ENCODE measurements around the gene PTGDR2.

PTGDR2 gene

GRCh38 chr11:60852117-60852981 is 3.4 kb downstream of the PTGDR2 start:
- H3K23ac ChIP-seq (ENCODE audit: low read depth, low read length, poor library complexity) = peak overlapping the region; percentile 73

GRCh38 chr11:60851327-60852104 is 4.2 kb downstream of the PTGDR2 start:
- Histone ChIP-seq H3K9ac (ENCODE audit: low read depth, low read length, poor library complexity) (no peak overlapping the region), H3K36me3 (replicated peaks in 1 of 2; ENCODE audit: control insufficient read depth in 2 of 2, insufficient read depth in 2 of 2, low read length in 2 of 2) (peaks cover 32 to 48% of the 10 kb centered on the region in 2 donors), H2BK120ac (ENCODE audit: low read depth, low read length) (no peak overlapping the region), H3K27me3 (ENCODE audit: control insufficient read depth in 3 of 3, insufficient read depth in 3 of 3, low read depth in 1 of 3, low read length in 3 of 3) (no peaks in the 10 kb centered on the region), H2BK5ac (ENCODE audit: low read length) (no peak overlapping the region), H3K14ac (ENCODE audit: low read length) (peak overlapping the region; percentile 21), H2AFZ (ENCODE audit: low read length) (no peak overlapping the region), H3K9me3 (replicated peaks in 1 of 2; ENCODE audit: control insufficient read depth in 2 of 2, insufficient read depth in 1 of 2, low read depth in 1 of 2, low read length in 2 of 2) (no peaks in the 10 kb centered on the region), H3K4me1 (ENCODE audit: control insufficient read depth in 2 of 2, insufficient read depth in 1 of 2, low read depth in 1 of 2, low read length in 2 of 2) (no peaks in the 10 kb centered on the region), H2AK5ac (ENCODE audit: low read depth, low read length) (no peak overlapping the region), H3K4ac (ENCODE audit: low read length) (no peak overlapping the region), H4K91ac (ENCODE audit: low read depth, low read length, poor library complexity) (no peak overlapping the region), H3K79me1 (ENCODE audit: low read depth, low read length) (no peaks in the 10 kb centered on the region), H2BK12ac (ENCODE audit: low read length) (no peak overlapping the region), H3K27ac (replicated peaks; ENCODE audit: low read length) (no peak overlapping the region), H3K4me3 (ENCODE audit: low read length in 2 of 2) (no peak overlapping the region), H3K4me2 (ENCODE audit: insufficient read depth, low read length, poor library complexity, severe bottlenecking) (no peak overlapping the region), H4K8ac (ENCODE audit: low read depth, low read length) (no peak overlapping the region), H3K18ac (ENCODE audit: low read length) (no peak overlapping the region), H3K23ac (ENCODE audit: low read depth, low read length, poor library complexity) (peak overlapping the region; percentile 65), H2BK15ac (ENCODE audit: low read length) (no peak overlapping the region)
- no CpG with 5 or more reads among the region's 17 CpGs for WGBS, 2 donors (ENCODE audit: extremely low coverage in 2 of 2, insufficient read length in 2 of 2, insufficient replicate concordance in 1 of 2)
- DNase-seq (ENCODE audit: low spot score) = no peak

More at GRCh38 chr11:60852117-60852981, 3.4 kb downstream of the PTGDR2 start:
- Histone ChIP-seq H3K27ac (replicated peaks; ENCODE audit: low read length) (no peak overlapping the region), H2BK120ac (ENCODE audit: low read depth, low read length) (no peak overlapping the region), H3K9ac (ENCODE audit: low read depth, low read length, poor library complexity) (no peak overlapping the region), H3K18ac (ENCODE audit: low read length) (peak overlapping the region; percentile 28), H3K79me1 (ENCODE audit: low read depth, low read length) (no peaks in the 10 kb centered on the region), H3K36me3 (replicated peaks in 1 of 2; ENCODE audit: control insufficient read depth in 2 of 2, insufficient read depth in 2 of 2, low read length in 2 of 2) (peaks cover 32 to 45% of the 10 kb centered on the region in 2 donors), H2AFZ (ENCODE audit: low read length) (no peak overlapping the region), H3K9me3 (replicated peaks in 1 of 2; ENCODE audit: control insufficient read depth in 2 of 2, insufficient read depth in 1 of 2, low read depth in 1 of 2, low read length in 2 of 2) (no peaks in the 10 kb centered on the region), H3K14ac (ENCODE audit: low read length) (peak overlapping the region; percentile 71), H3K4ac (ENCODE audit: low read length) (no peak overlapping the region), H4K8ac (ENCODE audit: low read depth, low read length) (no peak overlapping the region), H2BK15ac (ENCODE audit: low read length) (no peak overlapping the region), H3K4me2 (ENCODE audit: insufficient read depth, low read length, poor library complexity, severe bottlenecking) (peak overlapping the region; percentile 18), H4K91ac (ENCODE audit: low read depth, low read length, poor library complexity) (no peak overlapping the region), H2AK5ac (ENCODE audit: low read depth, low read length) (no peak overlapping the region), H3K4me1 (ENCODE audit: control insufficient read depth in 2 of 2, insufficient read depth in 1 of 2, low read depth in 1 of 2, low read length in 2 of 2) (no peaks in the 10 kb centered on the region), H3K27me3 (ENCODE audit: control insufficient read depth in 3 of 3, insufficient read depth in 3 of 3, low read depth in 1 of 3, low read length in 3 of 3) (no peaks in the 10 kb centered on the region), H2BK5ac (ENCODE audit: low read length) (no peak overlapping the region), H3K4me3 (ENCODE audit: low read length in 2 of 2) (peak overlapping the region in 1 of 2 donors; percentile 49), H2BK12ac (ENCODE audit: low read length) (no peak overlapping the region)
- no CpG with 5 or more reads among the region's 78 CpGs for WGBS, 2 donors (ENCODE audit: extremely low coverage in 2 of 2, insufficient read length in 2 of 2, insufficient replicate concordance in 1 of 2)
- DNase-seq (ENCODE audit: low spot score) = no peak

- H3K18ac ChIP-seq (ENCODE audit: low read length) = no peak overlapping the region
- no peak overlapping the region for H2BK5ac ChIP-seq (ENCODE audit: low read length)
- H2AFZ ChIP-seq (ENCODE audit: low read length) = no peak overlapping the region
- peaks cover 0 to 5% of the 10 kb centered on the region in 2 donors for H3K4me1 ChIP-seq (ENCODE audit: control insufficient read depth in 2 of 2, insufficient read depth in 1 of 2, low read depth in 1 of 2, low read length in 2 of 2)
- no CpG with 5 or more reads among the region's 29 CpGs for WGBS, 2 donors (ENCODE audit: extremely low coverage in 2 of 2, insufficient read length in 2 of 2, insufficient replicate concordance in 1 of 2)
- H3K79me1 ChIP-seq (ENCODE audit: low read depth, low read length) = no peaks in the 10 kb centered on the region
- H3K27ac ChIP-seq (replicated peaks; ENCODE audit: low read length) = no peak overlapping the region
- no peak overlapping the region for H3K4me2 ChIP-seq (ENCODE audit: insufficient read depth, low read length, poor library complexity, severe bottlenecking)
- H2BK120ac ChIP-seq (ENCODE audit: low read depth, low read length) = no peak overlapping the region
- no peak overlapping the region for H3K14ac ChIP-seq (ENCODE audit: low read length)
- no peak overlapping the region for H3K23ac ChIP-seq (ENCODE audit: low read depth, low read length, poor library complexity)
- no peak overlapping the region for H2BK15ac ChIP-seq (ENCODE audit: low read length)
- no peak overlapping the region for H2BK12ac ChIP-seq (ENCODE audit: low read length)
- H3K9ac ChIP-seq (ENCODE audit: low read depth, low read length, poor library complexity) = no peak overlapping the region
- no peak overlapping the region for H4K8ac ChIP-seq (ENCODE audit: low read depth, low read length)
- no peaks in the 10 kb centered on the region for H3K27me3 ChIP-seq (ENCODE audit: control insufficient read depth in 3 of 3, insufficient read depth in 3 of 3, low read depth in 1 of 3, low read length in 3 of 3)
- no peaks in the 10 kb centered on the region for H3K9me3 ChIP-seq (replicated peaks in 1 of 2; ENCODE audit: control insufficient read depth in 2 of 2, insufficient read depth in 1 of 2, low read depth in 1 of 2, low read length in 2 of 2)
- no peak for DNase-seq (ENCODE audit: low spot score)
- no peak overlapping the region for H3K4me3 ChIP-seq (ENCODE audit: low read length in 2 of 2)
- H2AK5ac ChIP-seq (ENCODE audit: low read depth, low read length) = no peak overlapping the region
- no peak overlapping the region for H3K4ac ChIP-seq (ENCODE audit: low read length)
- H3K36me3 ChIP-seq (replicated peaks in 1 of 2; ENCODE audit: control insufficient read depth in 2 of 2, insufficient read depth in 2 of 2, low read length in 2 of 2) = peaks cover 34 to 52% of the 10 kb centered on the region in 2 donors
- H4K91ac ChIP-seq (ENCODE audit: low read depth, low read length, poor library complexity) = no peak overlapping the region
Measured at GRCh38 chr11:60849641-60850520, 5.9 kb downstream of the PTGDR2 start.
